Activated T-helper 2 cell treated with anti-CD3 and anti-CD28 coated beads, Interferon-gamma antibody, Interleukin-2, Interleukin-4, amounts not matched to agents 10 μg/mL and 5 μg/mL and 100 μg/mL, durations not matched to agents 14 hours and 24 hours and 36 hours (primary cell): ENCODE measurements around the gene KLF3. TPM values are rescaled to one million over a fixed set of nuclear protein-coding genes. Genes with fewer than 3 reads are reported as not detected.
"Not testable (repeated sequence)": the region's sequence is repeated elsewhere in the genome, so short reads cannot be mapped to it uniquely, and the experiment has no call there.

Experiments
- DNase-seq: peaks from one replicate; pipeline ENCODE4 v3.0.0; 2021; ENCODE audit warnings: low spot score
- H3K27ac Mint-ChIP-seq: one replicate; pipeline ENCODE4 v1.8.0; 2021; ENCODE audit warnings: mixed read lengths
- H3K27me3 Mint-ChIP-seq: one replicate; pipeline ENCODE4 v1.8.0; 2021; ENCODE audit warnings: low read depth, mixed read lengths
- H3K36me3 Mint-ChIP-seq: one replicate; pipeline ENCODE4 v1.8.0; 2021; ENCODE audit warnings: low read depth, mixed read lengths
- H3K4me1 Mint-ChIP-seq: one replicate; pipeline ENCODE4 v1.8.0; 2021; ENCODE audit warnings: low read depth, mixed read lengths
- H3K4me3 Mint-ChIP-seq: one replicate; pipeline ENCODE4 v1.8.0; 2021; ENCODE audit warnings: low read depth, mild to moderate bottlenecking, moderate library complexity, mixed read lengths
- H3K9me3 Mint-ChIP-seq: one replicate; pipeline ENCODE4 v1.8.0; 2021; ENCODE audit warnings: mixed read lengths
- intact Hi-C: fragments of 100-400 bp; cut with micrococcal nuclease; formaldehyde crosslinking; loops from one replicate; pipeline ENCODE4 v1.15.1; 2023
- total RNA-seq: library from RNA; stranded (reverse); gene quantifications from 2 replicates; pipeline ENCODE4 v1.2.3, GENCODE V29; 2022

The KLF3 gene
- 0.62 and 0.71 TPM in 2 replicates for total RNA-seq

DNA sequence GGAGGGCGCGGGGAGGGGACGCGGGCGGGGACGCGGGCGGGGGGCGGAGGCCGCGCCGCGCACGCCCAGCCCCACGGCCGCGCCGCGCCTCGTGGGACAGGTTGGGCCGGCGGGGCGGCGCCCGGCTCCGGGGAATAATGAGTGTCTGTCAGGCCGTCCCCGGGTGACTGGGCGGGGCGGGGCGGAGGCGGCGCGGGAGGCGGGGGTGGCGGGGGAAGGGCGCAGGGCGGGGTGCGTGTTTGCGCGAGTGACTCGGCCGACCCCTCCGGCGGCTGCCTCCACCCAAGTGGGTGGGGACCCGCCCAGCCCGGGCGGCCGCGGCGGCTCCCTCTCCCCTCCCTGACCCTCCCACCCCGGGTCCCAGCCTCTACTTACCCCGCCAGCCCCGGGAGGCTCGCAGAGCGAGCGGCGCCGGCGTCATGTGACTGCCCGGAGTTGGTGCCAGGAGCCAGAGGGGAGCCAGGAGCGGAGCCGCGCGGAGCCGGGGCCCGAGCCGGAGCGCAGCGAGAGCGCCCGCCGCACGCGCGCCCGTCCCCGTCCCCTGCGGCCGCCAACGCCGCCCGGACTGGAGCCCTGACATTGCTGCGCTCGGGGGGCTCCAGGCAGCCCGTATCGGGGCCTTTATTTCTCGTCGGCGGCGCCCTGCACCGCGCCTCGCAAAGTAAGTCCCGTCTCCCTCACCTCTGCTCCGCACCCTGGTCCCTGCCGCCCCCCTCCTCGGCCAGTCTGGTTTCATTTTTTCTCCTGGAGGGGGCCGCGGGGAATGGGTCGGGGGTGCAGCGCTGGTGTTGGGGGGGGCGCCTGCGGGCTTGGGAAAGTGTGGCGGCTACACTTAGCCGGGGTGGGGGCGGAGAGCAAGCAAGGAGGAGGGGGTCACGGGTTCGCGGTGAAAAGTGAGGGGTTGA lies at the start of gene KLF3:
TSS of gene KLF3 (plus strand) at position 399 of the 905 bp plus-strand sequence. CDS start 16,427 bp downstream, outside the sequence.
- Mint-ChIP-seq H3K4me1 (peaks cover 23% of the 10 kb centered on the region), H3K4me3 (peak within 1 kb of the TSS; percentile 75)

DNA sequence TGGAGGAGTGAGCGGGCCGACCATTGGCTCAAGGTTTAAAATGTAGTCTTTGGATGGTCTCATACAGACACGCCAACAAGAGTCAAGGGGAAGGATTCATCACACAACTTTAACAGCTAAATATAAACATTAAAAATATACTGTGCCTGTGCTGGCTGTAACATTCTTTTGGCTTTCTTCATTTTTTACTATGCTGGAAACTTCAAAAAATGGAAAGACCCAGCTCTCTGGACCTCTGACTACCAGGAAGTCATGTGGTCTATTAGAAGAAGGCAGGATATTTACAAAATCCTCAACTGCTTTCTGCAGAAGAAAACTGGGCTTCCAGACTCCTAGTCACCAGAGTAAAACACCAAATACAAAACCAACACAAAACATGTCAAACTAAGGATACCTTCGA lies 49.8 kb upstream of the KLF3 start:
- H3K27ac Mint-ChIP-seq: no peak overlapping the region
- H3K4me1 Mint-ChIP-seq: peaks cover 5% of the 10 kb centered on the region
- no peak overlapping the region for H3K4me3 Mint-ChIP-seq
- DNase-seq: no peak
- intact Hi-C loops: no loop called here
- peaks cover 3% of the 10 kb centered on the region for H3K27me3 Mint-ChIP-seq
- no peaks in the 10 kb centered on the region for H3K36me3 Mint-ChIP-seq
- no peaks in the 10 kb centered on the region for H3K9me3 Mint-ChIP-seq

More for the DNA sequence above, at the start of gene KLF3:
- Mint-ChIP-seq H3K27ac (no peak within 1 kb of the TSS), H3K9me3 (peaks cover 5% of the 10 kb centered on the region), H3K36me3 (no peaks in the 10 kb centered on the region), H3K27me3 (peaks cover 65% of the 10 kb centered on the region)
- peak; percentile 78 for DNase-seq
- intact Hi-C loops: loop anchor here (1.0 to 10.0 kb wide), 3 partner anchors 140 to 979 kb away; partner anchors contain the start of genes RELL1 and TBC1D1

DNA sequence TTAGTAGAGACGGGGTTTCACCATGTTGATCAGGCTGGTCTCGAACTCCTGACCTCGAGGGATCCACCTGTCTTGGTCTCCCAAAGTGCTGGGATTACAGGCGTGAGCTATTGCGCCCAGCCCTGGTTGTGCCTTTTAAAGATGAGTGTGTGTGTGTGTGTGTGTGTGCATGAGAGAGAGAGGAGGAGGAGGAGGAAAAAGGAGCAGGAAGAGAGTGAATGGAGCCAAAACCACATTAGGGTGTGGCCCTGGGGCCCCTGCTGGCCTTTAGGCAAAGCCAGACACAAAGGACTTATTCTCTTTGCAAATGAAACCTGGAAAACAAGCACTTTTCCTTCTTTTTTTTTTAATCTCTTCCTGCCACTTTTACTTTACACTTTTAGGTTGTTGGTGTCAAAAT lies 48.2 kb upstream of the KLF3 start:
- Mint-ChIP-seq H3K27ac (no peak overlapping the region), H3K4me3 (no peak overlapping the region), H3K9me3 (no peaks in the 10 kb centered on the region), H3K4me1 (peaks cover 5% of the 10 kb centered on the region), H3K36me3 (no peaks in the 10 kb centered on the region), H3K27me3 (peaks cover 2% of the 10 kb centered on the region)
- intact Hi-C loops: no loop called here
- no peak for DNase-seq

DNA sequence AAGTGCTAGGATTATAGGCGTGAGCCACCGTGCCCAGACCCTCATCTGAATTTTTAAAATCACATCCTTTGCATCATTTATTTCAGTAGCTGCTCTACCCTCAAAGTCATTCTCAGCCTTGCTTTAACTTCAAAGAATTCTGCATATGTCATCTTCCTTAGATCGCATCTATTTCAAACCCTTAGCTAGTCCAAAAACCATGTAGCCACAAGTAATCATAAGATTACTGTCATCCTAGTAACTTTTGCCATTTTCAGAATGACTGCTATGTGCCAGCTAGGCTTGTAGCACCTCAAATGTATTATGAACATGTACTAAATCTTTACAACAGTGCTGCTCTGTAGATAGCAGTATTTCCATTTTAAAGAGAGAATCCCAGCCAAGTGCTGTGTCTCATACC lies 45.5 kb upstream of the KLF3 start:
- H3K9me3 Mint-ChIP-seq: no peaks in the 10 kb centered on the region
- DNase-seq: no peak
- H3K36me3 Mint-ChIP-seq: no peaks in the 10 kb centered on the region
- H3K4me3 Mint-ChIP-seq: no peak overlapping the region
- H3K27me3 Mint-ChIP-seq: peaks cover 4% of the 10 kb centered on the region
- peaks cover 6% of the 10 kb centered on the region for H3K4me1 Mint-ChIP-seq
- intact Hi-C loops: no loop called here
- H3K27ac Mint-ChIP-seq: no peak overlapping the region

DNA sequence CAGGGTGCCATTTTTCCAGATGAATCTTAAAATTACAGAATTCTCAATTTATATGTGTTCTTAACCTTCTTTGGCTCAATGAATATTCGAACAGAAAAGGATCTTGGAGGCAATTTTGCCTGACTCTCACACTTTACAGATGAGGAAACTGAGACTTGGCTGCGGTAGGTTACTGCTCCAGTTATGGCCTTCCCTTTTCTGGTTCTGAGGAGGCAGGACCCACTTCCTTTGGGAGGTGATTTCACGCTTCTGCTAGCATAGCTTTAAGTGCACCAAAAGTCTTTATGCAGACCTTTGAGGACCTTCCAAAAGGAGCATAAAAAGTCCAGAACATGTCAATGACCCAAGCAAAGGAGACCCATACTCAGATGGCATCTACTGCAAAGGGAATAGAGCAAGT lies 44.7 kb upstream of the KLF3 start:
- H3K9me3 Mint-ChIP-seq: no peaks in the 10 kb centered on the region
- no peak for DNase-seq
- no peak overlapping the region for H3K27ac Mint-ChIP-seq
- intact Hi-C loops: no loop called here
- H3K27me3 Mint-ChIP-seq: peaks cover 4% of the 10 kb centered on the region
- H3K4me1 Mint-ChIP-seq: peaks cover 6% of the 10 kb centered on the region
- no peaks in the 10 kb centered on the region for H3K36me3 Mint-ChIP-seq
- H3K4me3 Mint-ChIP-seq: no peak overlapping the region

DNA sequence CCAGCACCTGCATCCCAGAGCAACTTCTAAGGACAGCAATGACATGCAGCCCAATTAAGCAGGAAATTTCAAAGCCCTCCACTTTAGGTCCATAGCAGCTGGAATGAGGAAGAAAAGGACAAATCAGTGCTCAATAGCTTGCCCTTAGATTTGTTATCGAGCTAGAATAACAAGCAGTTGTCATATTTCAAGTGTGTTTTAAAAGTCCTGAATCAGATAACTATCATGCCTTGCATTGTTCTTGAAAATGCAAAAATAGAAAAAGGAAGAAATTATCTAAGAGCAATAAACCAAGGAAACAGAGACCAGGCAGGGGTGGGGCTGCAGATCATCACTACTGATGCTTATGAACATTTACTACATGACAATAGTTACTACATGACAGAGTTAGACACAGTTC lies 43.9 kb upstream of the KLF3 start:
- Mint-ChIP-seq H3K27ac (no peak overlapping the region), H3K4me1 (peaks cover 4% of the 10 kb centered on the region), H3K9me3 (no peaks in the 10 kb centered on the region), H3K27me3 (peaks cover 7% of the 10 kb centered on the region), H3K36me3 (no peaks in the 10 kb centered on the region), H3K4me3 (no peak overlapping the region)
- intact Hi-C loops: no loop called here
- DNase-seq: no peak

DNA sequence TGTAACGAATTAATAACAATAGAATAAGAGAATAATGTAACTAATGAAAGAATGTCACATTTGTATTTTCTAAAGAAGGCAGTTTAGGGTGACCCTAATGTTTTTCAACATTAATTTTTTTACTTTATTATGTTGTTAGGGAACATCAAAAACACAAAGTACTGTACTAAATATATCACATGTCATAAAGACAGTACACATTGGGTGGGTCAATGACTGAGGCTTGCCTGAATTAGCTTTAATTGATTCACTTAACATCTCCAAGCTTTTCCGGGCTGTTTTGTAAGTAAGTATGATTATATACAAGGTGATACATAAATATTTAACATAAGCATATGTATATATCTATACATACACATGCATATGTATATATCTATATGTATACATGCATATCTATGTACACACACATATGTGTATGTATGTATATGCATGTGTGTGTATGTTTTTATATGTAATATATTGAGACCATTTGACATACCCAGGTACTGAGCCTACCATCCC lies 43.4 kb upstream of the KLF3 start:
- H3K27ac Mint-ChIP-seq: no peak overlapping the region
- no peak for DNase-seq
- intact Hi-C loops: no loop called here
- H3K36me3 Mint-ChIP-seq: no peaks in the 10 kb centered on the region
- no peak overlapping the region for H3K4me3 Mint-ChIP-seq
- H3K9me3 Mint-ChIP-seq: no peaks in the 10 kb centered on the region
- peaks cover 4% of the 10 kb centered on the region for H3K4me1 Mint-ChIP-seq
- H3K27me3 Mint-ChIP-seq: peaks cover 7% of the 10 kb centered on the region

DNA sequence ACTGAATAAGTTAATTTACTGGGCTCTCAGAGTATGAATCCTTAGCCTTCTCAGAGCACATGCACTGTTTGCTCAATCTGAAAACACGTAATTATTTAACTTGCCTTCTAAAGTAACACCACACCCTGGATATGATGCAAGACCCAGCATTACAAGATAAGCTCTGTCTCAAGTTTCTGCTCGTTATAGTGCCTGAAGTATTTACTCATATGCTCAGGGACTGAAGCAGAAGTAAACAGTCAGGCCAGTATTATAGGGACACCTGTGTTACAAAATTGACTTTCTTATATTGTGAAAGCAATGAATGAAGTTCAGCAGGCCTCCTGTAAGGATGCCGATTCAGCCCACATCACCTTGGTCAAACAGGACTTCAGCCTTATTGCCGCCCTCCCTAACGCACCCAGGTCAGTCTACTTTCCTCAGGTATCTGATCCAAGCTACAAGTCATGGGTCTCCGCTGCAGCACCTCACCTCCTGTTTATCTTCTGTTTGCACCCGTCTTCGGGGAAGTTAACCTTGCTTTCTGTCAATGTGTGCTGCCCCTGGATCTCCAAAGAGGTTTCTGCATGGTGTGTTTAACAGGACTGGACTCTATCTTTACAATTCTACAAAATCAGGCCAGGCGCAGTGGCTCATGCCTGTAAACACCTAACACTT lies 42.8 kb upstream of the KLF3 start:
- H3K9me3 Mint-ChIP-seq: no peaks in the 10 kb centered on the region
- intact Hi-C loops: no loop called here
- no peak overlapping the region for H3K4me3 Mint-ChIP-seq
- peaks cover 7% of the 10 kb centered on the region for H3K27me3 Mint-ChIP-seq
- no peaks in the 10 kb centered on the region for H3K36me3 Mint-ChIP-seq
- no peak overlapping the region for H3K27ac Mint-ChIP-seq
- DNase-seq: no peak
- H3K4me1 Mint-ChIP-seq: peaks cover 4% of the 10 kb centered on the region

DNA sequence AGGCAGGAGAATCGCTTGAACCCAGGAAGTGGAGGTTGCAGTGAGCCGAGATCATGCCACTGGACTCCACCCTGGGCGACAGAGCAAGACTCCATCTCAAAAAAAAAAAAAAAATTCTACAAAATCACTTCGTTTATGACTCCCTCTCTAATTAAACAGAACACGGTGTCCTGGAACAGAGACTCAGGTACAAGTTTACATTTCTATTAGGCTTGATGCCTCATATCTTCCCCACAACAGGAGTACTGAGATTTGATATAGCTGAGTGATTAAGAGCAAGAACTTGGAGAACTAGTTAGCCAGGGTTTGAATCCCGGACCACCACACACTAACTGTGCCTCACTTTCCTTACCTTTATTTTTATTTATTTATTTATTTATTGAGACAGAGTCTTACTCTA lies 42.2 kb upstream of the KLF3 start:
- Mint-ChIP-seq H3K4me1 (peaks cover 4% of the 10 kb centered on the region), H3K36me3 (no peaks in the 10 kb centered on the region), H3K27ac (no peak overlapping the region), H3K27me3 (peaks cover 7% of the 10 kb centered on the region), H3K9me3 (no peaks in the 10 kb centered on the region), H3K4me3 (no peak overlapping the region)
- no peak for DNase-seq
- intact Hi-C loops: no loop called here

DNA sequence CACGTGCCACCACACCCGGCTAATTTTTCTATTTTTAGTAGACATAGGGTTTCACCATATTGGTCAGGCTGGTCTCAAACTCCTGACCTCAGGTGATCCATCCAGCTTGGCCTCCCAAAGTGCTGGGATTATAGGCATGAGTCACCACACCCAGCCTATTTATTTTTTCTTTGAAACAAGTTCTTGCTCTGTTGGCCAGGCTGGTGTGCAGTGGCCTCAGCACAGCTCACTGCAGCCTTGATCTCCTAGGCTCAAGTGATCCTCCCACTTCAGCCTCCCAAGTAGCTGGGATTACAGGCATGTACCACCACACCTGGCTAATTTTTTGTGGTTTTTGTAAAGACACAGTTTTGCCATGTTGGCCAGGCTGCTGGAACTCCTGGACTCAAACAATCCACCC lies 41.7 kb upstream of the KLF3 start:
- H3K36me3 Mint-ChIP-seq, H3K27ac Mint-ChIP-seq, H3K9me3 Mint-ChIP-seq, H3K4me1 Mint-ChIP-seq, intact Hi-C loops, H3K4me3 Mint-ChIP-seq, H3K27me3 Mint-ChIP-seq, DNase-seq: not testable (repeated sequence)

DNA sequence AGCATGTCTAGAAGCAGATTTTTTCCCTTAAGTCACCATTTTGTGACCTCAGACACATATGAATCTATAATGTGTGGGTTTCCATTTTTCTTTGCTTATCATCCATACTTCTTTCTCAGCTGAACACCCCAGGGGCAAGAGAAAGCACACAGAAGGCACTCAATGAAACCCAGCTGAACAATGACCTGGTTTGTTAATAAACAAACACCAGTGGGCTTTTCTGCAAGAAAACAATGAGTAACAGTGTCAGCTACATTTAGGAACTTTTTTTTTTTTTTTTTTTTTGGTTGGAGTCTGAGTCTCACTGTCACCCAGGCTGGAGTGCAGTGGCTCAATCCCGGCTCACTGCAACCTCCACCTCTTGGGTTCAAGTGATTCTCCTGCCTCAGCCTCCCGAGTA lies 40.7 kb upstream of the KLF3 start:
- DNase-seq: no peak
- Mint-ChIP-seq H3K4me1 (peaks cover 4% of the 10 kb centered on the region), H3K36me3 (no peaks in the 10 kb centered on the region), H3K27me3 (peaks cover 5% of the 10 kb centered on the region), H3K27ac (no peak overlapping the region), H3K4me3 (no peak overlapping the region), H3K9me3 (no peaks in the 10 kb centered on the region)
- intact Hi-C loops: no loop called here

DNA sequence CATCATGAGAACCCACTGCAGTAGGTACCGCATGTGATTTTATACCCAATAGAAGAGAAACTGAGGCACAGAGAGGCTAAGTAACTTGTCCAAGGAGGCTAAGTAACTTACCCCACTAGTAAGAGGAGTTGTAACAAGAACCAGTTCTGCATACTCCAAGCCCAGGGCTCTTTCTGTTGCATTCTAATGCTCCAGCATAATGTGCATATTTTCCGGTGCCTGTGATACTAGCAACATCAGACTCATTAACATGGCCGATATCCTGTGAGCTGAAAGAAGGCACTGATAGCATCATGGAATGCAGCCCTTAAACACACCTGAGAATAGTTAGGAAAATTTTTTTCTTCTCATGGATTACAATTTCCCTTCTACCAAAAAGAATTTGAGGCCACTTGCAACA lies 39.7 kb upstream of the KLF3 start:
- peaks cover 4% of the 10 kb centered on the region for H3K4me1 Mint-ChIP-seq
- peaks cover 5% of the 10 kb centered on the region for H3K27me3 Mint-ChIP-seq
- intact Hi-C loops: no loop called here
- DNase-seq: no peak
- no peaks in the 10 kb centered on the region for H3K9me3 Mint-ChIP-seq
- no peaks in the 10 kb centered on the region for H3K36me3 Mint-ChIP-seq
- no peak overlapping the region for H3K27ac Mint-ChIP-seq
- H3K4me3 Mint-ChIP-seq: no peak overlapping the region

DNA sequence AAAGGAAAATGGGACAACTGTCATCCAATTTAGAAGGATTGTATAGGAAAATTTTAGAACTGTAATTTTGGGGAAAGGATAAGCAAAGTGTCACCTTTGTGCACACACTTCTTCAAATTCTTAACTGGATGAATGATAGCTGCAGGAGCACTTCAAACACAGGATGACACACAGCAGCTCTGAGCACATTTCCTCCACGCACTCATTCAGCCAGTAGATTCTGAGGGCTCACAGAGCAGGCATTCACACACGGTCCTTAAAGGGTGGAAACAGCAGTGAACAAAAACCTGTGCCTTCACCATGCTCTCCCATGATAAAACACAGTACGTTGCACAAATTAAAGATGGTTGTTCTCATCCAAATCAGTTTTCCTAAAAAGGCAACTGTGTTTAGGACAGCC lies 38.5 kb upstream of the KLF3 start:
- Mint-ChIP-seq H3K27me3 (peaks cover 5% of the 10 kb centered on the region), H3K36me3 (no peaks in the 10 kb centered on the region), H3K4me3 (no peak overlapping the region), H3K27ac (no peak overlapping the region), H3K4me1 (peaks cover 1% of the 10 kb centered on the region), H3K9me3 (no peaks in the 10 kb centered on the region)
- intact Hi-C loops: no loop called here
- DNase-seq: no peak
